NCI-H2227 treated with DMSO at 0.1 percent for 48 hours (cell line): ENCODE data around the gene GNGT1.

Experiments
- DNase-seq: peaks from one replicate; lab custom pipeline; 2025; lab: John Stamatoyannopoulos, UW

Gene GNGT1

GRCh38 chr7:93906267-93906666 lies at the start of gene GNGT1:
Gene GNGT1 (plus strand): TSS chr7:93906567. CDS start chr7:93906747, 180 bp downstream.
- no peak for DNase-seq

- no peak for DNase-seq
Measured at GRCh38 chr7:93858857-93859256, 47.5 kb upstream of the GNGT1 start.

- DNase-seq, result no peak
Measured at GRCh38 chr7:93860261-93860660, 46.1 kb upstream of the GNGT1 start.

- DNase-seq, result no peak
Measured at GRCh38 chr7:93861325-93861949, 44.9 kb upstream of the GNGT1 start.

- DNase-seq, result no peak
Measured at GRCh38 chr7:93862651-93863050, 43.7 kb upstream of the GNGT1 start.

GRCh38 chr7:93866886-93867285 lies 39.5 kb upstream of the GNGT1 start:
- DNase-seq, result no peak

- DNase-seq, result no peak
Measured at GRCh38 chr7:93873998-93874574, 32.3 kb upstream of the GNGT1 start.

- no peak for DNase-seq
Measured at GRCh38 chr7:93877742-93878141, 28.6 kb upstream of the GNGT1 start.

GRCh38 chr7:93879356-93879755 lies 27.0 kb upstream of the GNGT1 start:
- DNase-seq, result no peak

- DNase-seq, result no peak
Measured at GRCh38 chr7:93882468-93882867, 23.9 kb upstream of the GNGT1 start.

GRCh38 chr7:93883078-93883916 lies 23.1 kb upstream of the GNGT1 start:
- DNase-seq, result no peak

- no peak for DNase-seq
Measured at GRCh38 chr7:93883917-93884345, 22.4 kb upstream of the GNGT1 start.

GRCh38 chr7:93884541-93884940 lies 21.8 kb upstream of the GNGT1 start:
- DNase-seq, result no peak

- DNase-seq, result no peak
Measured at GRCh38 chr7:93889261-93889660, 17.1 kb upstream of the GNGT1 start.

- DNase-seq, result peak; percentile 62
Measured at GRCh38 chr7:93890041-93890463, 16.3 kb upstream of the GNGT1 start.

GRCh38 chr7:93890464-93891068 lies 15.8 kb upstream of the GNGT1 start, which contains the start of gene TFPI2:
Gene TFPI2 (minus strand): TSS chr7:93890753. CDS start chr7:93890678, 75 bp downstream.
- no peak for DNase-seq

- no peak for DNase-seq
Measured at GRCh38 chr7:93894426-93894825, 11.9 kb upstream of the GNGT1 start.

- DNase-seq, result no peak
Measured at GRCh38 chr7:93894966-93895640, 11.3 kb upstream of the GNGT1 start.

- DNase-seq, result no peak
Measured at GRCh38 chr7:93895859-93896600, 10.3 kb upstream of the GNGT1 start.

- DNase-seq, result no peak
Measured at GRCh38 chr7:93897680-93898079, 8.7 kb upstream of the GNGT1 start.

- DNase-seq, result peak; percentile 22
Measured at GRCh38 chr7:93902777-93903423, 3.5 kb upstream of the GNGT1 start.
